Activated CD4-positive, CD25-positive, alpha-beta regulatory T cell treated with anti-CD3 and anti-CD28 coated beads, Interleukin-2, amount 50 U/mL, for 16 hours (primary cell): ENCODE data around the gene OPCML.

Experiments used
- DNase-seq: peaks from one replicate; pipeline ENCODE4 v3.0.0-alpha.2; 2020; ENCODE audit warnings: low read depth, low spot score

Gene OPCML

DNA sequence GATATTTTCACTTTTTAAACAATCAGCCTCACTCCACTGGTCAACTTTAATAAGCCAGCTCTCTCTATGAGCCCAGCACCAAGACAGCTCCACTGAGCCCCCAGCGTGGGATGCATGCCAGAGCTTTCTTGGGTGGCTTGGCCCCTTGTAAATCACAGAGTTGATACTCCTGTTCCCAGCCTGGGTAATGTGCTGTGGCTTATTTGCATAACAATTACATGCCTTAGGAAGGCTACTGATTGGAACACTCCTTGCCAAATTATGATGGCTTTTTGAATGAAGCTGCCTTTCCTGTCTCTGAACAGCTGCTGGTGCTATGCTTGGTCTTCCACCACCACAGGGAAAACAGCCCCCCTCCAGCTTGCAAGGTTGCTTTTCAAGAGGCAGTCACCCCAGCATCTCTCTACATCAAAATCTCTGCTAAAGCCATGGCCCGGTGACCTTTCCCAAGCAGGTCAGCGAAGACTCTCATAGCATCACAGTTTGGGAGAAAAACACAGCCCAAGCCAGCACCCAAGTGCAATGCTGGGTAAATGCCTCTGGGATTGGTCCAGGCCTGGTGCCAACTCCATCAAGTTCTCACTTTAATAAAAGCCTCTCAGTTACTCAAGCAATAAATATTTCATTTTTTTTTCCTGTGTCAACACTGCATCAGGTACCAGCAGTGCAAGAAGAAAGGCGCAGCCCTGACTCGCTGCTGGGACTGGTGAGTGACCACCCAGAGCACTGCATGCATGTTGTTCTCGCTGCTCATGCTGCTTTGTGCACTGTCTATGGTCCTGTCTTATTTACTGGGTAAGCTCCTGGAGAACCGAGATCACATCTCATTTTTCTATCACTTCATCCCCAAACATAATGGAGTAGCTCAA lies 549.3 kb downstream of the OPCML start:
- DNase-seq, result no peak

- no peak for DNase-seq
Observed at GRCh38 chr11:132981131-132981956, 551.0 kb downstream of the OPCML start.

GRCh38 chr11:132980670-132981069 lies 551.6 kb downstream of the OPCML start:
- DNase-seq, result no peak

GRCh38 chr11:132977746-132978145 lies 554.6 kb downstream of the OPCML start:
- no peak for DNase-seq

DNA sequence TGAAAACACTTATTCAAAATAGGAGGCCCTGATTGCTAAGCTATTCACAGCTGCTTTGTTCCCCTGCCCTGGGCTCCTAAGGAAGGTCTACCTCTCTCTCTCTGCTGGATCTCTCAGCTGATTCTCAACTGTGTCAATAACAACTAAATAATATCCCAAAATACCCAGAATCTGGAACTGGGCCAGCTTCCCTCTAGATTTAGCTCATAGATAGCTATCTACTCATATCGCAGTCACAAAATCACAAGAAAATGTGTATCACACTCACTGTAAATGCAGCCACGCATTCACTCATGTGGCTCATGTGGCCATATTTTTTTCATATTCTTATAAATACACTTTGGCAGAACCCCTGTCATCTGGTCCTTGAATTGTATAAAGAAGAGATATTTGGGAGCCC lies 555.1 kb downstream of the OPCML start:
- no peak for DNase-seq

DNA sequence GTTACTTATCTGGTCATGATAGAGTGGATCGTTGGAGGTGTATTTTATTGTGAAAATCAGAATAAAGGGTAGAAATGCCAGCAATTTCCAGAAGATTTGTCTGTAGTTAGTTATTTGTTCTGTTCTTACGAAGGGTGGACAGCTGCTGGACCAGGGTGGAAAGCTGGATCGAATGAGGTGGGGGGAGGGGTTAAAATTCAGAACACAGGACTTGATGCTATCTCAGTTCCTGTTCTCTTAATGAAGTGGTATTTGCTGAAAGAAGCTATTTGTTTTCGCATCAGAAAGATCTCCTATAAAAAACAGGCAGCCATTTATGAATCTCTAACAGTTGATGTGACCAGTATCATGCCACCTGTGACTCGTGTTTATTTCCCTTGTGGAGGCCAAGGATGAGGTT lies 556.2 kb downstream of the OPCML start:
- no peak for DNase-seq

DNA sequence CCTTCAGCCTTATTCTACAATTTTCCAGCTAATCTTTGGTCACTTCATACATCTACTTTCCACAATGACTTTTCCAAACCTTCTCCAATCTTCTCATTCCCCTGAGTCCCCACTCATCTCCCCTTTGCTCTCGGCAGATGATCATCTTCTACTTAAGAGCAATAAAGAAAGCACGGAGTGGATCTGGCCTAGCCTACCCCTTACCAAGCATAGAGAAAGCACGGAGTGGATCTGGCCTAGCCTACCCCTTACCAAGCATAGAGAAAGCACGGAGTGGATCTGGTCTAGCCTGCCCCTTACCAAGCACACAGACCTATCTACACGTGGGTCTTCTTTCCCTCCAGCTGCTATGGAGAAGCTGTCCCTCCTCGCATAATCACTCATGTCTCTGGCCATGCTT lies 558.6 kb downstream of the OPCML start:
- no peak for DNase-seq

GRCh38 chr11:132972565-132972964 lies 559.7 kb downstream of the OPCML start:
- DNase-seq, result no peak

GRCh38 chr11:132971351-132971750 lies 561.0 kb downstream of the OPCML start:
- no peak for DNase-seq

DNA sequence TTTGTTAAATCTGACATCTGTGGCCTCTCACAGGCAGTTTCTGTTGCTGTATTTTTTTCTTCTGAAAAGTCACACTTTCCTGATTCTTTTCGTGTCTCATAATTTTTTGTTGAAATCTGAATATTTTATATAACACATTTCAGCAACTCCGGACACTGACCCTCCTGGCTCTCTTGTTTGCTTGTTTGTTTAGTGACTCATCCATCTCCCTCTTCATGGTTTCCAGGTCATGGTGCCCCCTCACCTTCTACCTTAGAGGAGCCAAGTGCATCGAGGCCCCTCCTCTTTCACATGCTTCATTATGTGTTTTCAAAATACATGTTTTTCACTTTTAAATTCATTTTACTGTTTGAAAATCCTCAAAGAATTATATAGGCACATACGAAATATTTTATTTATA lies 562.4 kb downstream of the OPCML start:
- no peak for DNase-seq

GRCh38 chr11:132962041-132962440 lies 570.3 kb downstream of the OPCML start:
- no peak for DNase-seq

DNA sequence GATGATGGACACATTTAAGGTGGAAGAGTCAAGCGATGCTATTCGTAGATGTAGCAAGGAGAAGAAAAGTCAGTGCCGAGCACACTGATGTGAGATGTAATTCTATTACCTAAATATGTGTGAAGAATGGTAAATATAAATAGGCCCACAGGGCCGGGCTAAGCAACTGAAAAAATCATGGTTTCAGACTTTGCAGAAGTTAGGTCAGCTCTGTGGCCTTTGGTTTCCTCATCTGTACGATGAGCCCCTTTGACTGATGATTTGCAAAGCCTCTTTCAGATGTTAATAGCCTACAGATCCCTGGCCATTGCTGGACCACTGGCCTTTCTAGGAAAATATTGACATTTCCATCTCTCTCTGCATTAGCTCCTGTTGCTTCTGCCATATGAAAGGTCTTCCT lies 570.8 kb downstream of the OPCML start:
- no peak for DNase-seq

DNA sequence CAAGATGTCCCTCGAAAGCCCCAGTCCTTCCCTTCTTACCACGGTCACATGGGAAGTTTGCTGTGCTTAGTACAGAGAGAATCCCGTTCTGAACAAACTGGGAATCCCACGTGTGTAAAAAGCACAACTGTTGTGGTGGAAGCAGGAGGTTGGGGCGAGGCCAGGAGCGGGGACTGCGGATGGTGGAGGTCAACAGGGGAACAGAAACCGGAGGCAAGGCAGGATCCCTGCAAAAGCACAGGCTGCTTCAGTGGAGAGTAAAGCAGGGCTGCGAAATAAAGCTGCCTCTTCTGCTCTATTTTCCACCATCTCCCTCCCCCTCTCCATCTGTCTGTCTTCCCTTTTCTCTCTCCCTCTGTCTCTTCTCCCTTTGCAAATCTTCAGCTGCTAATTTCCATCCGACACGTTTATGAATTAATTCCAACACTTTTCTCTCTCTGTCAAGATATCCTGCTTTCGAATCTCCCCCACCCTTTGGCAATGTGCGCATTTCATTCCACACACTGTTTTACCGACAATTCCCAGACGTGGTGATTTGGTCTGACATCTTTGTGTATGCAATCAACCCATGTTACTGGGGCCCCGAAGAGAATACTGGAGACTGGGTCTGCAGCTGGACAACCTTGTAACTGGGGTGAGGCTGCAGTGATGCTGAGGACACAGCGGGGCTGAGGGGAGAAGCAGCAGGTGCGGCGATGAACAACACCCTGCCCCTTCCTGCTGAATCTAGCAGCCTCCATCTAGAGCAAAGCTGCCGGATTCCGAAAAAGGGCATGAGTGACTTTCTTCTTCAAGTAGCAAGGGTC lies 571.8 kb downstream of the OPCML start:
- no peak for DNase-seq

DNA sequence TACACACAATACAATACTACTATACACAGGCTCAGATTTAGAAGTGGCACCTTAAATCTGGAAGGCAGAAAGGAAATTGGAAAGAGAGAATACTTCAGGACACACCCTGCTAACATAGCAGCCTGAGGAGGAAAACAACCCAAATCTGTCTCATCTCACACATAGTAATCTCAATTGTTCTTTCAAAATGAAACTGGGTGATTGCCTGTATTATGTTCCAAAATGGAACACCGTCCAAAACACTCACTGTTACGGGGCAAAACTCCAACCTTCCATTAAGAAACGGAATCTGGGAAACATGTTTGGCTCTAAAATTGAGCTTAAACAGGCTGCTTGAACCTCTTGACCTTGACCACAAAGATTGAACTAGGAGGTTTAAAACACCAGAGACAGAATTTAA lies 572.6 kb downstream of the OPCML start:
- DNase-seq, result no peak

- no peak for DNase-seq
Observed at GRCh38 chr11:132957881-132958280, 574.4 kb downstream of the OPCML start.

DNA sequence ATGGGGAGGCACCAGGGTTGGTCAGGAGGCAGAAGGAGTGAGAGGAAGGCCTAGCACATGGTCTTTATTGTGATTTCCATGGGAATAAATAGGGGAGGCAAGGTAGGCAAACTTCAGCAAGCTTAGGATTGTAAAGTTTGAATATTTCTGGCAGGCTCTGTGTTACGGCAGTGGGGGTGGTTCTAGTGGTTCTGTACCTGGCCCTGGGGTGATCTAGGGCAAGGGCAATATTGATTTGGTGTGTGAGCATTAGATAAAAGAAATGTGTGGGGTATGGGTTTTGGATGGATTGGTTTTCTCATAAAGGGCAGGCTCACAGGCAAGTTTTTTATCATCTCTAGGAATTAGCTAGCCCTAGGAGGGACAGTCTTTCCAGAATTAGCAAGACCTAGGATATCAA lies 584.0 kb downstream of the OPCML start:
- DNase-seq, result no peak

DNA sequence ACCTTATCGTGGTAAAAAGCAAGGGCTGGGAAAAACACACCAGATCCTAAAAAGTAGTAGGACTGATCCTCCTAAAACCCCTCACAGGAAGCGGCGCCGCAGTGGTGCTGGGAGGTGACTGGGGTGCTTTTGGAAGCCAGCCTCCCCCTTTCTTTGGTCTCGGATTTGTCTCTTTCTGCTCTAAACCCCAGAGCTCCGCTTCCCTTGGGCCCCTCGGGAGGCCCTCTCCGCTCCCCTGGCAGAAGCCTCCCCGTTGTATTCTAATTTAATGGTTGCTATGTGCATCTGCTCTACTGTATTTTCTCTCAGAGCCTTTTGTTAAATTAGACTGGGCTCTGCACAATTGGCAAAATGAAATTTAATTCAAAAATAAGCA lies 587.7 kb downstream of the OPCML start:
- no peak for DNase-seq

GRCh38 chr11:132943706-132944568 lies 588.4 kb downstream of the OPCML start:
- DNase-seq, result no peak

GRCh38 chr11:132943357-132943705 lies 589.0 kb downstream of the OPCML start:
- no peak for DNase-seq

DNA sequence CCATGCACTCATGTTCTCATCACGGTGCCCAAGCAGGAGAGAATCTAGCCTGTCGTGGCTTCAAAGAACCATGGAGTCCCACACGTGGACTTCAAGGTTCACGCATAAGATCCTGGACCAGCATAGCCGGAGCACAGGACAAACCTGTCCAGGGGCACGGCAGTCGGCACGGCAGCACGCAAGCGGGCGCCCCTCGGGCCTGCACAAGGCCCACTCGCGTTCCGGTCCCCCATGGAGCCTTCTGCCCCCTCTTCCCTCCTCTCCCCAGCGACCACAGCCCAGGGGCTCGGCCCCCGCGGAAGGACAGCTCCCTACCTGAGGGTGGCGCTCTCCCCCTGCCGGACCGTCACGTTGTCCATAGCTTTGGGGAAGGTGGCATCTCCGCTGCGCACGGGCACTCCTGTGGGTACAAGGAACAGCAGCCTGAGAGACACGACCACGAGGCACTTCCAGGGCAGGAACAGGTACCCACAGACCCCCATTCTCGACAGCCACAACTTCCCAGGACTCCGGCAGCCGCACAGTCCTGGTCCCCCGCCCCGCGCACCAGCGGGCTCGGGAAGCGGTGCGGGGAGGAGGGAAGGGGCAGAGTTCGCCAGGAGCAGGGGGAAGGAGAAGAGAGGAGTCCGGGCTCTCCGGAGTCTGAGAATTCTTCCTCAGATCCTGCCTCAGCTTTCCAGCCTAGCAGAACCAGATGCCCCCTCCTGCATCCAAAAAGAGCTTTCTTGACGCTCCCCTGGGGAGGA lies 589.5 kb downstream of the OPCML start:
- DNase-seq, result no peak

DNA sequence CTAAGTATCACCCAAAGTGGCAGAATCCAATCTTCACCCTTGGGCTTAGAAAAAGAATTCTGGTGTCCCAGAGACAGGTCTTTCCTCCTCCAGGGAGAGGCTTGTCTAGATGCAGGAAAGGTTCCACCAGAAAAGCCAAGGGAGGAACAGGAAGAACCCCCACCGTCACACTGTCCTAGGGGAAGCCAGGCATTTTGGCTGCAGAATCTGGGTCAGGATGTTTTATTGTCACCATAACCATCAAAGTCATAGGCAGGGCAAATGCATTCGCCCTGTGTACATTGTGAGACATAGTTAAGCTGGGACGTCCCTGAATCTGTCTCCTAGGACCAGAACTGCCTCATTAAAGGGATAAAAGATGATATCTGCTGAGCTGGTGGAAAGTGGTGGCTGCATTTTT lies 590.5 kb downstream of the OPCML start:
- no peak for DNase-seq
